HT-29 (cell line): ENCODE results near the gene NDUFV1. TPM values are rescaled to one million over a fixed set of nuclear protein-coding genes. Genes with fewer than 3 reads are reported as not detected.
"Not testable (repeated sequence)": the region's sequence is repeated elsewhere in the genome, so short reads cannot be mapped to it uniquely, and the experiment has no call there.

Experiments
- DNase-seq: peaks from one replicate; pipeline ENCODE4 v3.0.0-alpha.2; 2015; ENCODE audit warnings: low spot score
- small RNA-seq: library from RNA; depleted of rRNA; stranded (forward); fragments of <200 nt; gene quantifications from one replicate; pipeline ENCODE3, GENCODE V24; 2014
- total RNA-seq: library from RNA; depleted of rRNA; stranded (reverse); fragments of >200 nt; shearing (Covaris generic); gene quantifications from 2 replicates; pipeline ENCODE4 v1.2.3, GENCODE V29; 2014; rRNA removed

NDUFV1 gene
- total RNA-seq, 1 experiment from 2014 or later = 384 TPM

DNA sequence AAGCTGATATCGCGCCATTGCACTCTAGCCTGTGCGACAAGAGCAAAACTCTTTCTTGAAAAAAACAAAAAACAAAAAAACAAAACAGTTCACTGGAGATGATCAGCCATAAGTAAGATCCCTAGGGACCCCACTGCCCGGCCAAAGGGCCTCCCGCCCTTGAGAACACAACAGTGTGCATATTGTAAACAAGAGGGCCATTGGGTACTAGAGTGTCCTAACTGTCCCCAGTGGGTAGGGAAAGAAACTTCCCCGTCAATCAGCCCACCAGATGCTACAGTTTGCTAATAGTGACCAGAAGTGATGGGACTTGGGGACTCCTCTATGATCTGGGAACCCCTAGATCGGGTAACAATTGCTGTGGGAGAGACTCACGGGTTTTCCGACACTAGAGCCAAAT lies 47.5 kb downstream of the NDUFV1 start:
- DNase-seq = no peak

DNA sequence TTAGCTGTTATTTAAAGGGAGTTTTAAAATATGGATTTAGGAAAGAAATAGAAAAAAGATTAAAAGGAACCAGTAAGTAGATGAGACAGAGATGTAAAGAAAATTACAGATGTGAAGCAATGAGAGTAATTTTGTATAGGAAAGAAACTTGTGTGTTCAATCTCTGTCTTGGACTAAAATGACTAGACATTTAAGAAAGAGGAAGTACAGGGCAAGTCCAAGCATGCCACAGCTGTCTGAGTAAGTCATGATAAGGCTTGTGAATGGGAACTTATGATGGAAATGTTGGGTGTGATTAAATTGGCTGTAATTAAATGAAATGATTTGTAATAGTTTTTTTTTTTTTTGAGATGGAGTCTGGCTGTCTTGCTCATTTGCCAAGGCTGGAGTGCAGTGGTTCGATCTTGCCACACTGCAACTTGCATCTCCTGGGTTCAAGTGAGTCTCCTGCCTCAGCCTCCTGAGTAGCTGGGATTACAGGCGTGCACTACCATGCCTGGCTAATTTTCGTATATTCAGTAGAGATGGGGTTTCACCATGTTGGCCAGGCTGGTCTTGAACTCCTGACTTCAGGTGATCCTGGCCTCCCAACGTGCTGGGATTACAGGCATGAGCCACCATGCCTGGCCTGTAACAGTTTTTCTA lies 49.7 kb downstream of the NDUFV1 start:
- DNase-seq = no peak

DNA sequence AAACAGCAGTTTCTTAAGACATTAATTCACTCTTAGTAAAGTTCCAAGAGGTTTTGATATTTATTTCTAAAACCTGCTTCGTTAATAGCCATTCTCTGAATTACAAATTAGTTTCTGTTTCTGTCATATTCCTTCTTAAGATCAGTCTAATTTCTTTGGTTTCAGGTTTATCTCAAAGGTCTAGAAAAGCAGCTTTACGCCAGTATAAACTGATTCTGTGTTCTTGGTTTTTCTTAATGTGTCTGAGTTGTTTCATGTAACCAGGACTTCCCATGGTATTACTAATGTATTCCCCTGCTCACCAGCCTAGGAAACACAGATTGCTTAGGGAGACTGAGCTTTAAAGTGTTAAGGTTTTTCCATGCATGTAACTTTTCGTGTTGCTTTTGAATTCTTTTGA lies 50.6 kb downstream of the NDUFV1 start:
- no peak for DNase-seq

DNA sequence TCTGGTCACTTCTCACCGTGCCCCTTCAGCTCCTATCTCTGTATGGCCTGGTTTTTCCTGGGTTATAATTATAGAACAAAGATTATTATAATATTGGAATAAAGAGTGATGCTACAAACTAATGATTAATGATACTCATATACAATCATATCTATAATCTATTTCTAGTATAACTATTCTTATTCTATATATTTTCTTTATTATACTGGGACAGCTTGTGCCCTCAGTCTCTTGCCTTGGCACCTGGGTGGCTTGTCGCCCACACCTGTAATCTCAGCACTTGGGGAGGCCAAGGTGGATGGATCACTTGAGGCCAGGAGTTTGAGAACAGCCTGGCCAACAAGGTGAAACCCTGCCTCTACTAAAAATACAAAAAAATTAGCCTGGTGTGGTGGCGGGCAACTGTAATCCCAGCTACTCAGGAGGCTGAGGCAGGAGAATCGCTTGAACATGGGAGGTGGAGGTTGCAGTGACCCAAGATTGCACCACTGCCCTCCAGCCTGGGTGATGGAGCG lies 53.0 kb downstream of the NDUFV1 start:
- DNase-seq = not testable (repeated sequence)

DNA sequence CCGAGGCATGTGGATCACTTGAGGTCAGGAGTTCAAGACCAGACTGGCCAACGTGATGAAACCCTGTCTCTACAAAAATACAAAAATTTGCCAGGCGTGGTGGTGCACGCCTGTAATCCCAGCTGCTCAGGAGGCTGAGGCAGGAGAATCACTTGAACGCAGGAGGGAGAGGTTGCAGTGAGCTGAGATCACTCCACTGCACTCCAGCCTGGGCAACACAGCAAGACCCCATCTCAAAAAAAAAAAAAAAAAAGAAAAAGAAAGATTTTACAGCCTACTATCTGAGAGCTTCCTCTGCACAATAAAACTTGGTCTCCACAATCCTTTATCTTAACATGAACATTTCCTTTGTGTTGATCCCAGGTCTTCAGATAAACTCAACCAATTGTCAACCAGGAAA lies 54.0 kb downstream of the NDUFV1 start:
- DNase-seq = not testable (repeated sequence)

Small RNA genes within 50 kb of the gene (small RNA-seq; reads per million reads assigned to genes)
- not detected for gene AP003385.3

Other genes starting within 250 kb of the NDUFV1 start
- gene CLCF1, start 233.3 kb upstream of the NDUFV1 start, total RNA-seq = 25.5 and 29.7 TPM in 2 replicates
- gene RAD9A, start 214.9 kb upstream of the NDUFV1 start, total RNA-seq = 35.2 and 38.4 TPM in 2 replicates
- gene PPP1CA, start 205.1 kb upstream of the NDUFV1 start, total RNA-seq = 610 and 631 TPM in 2 replicates
- gene TBC1D10C, start 202.9 kb upstream of the NDUFV1 start, total RNA-seq = 0.15 TPM in 1 of 2 replicates, not detected in the other
- 0.70 and 0.76 TPM in 2 replicates for gene CARNS1, start 191.3 kb upstream of the NDUFV1 start, total RNA-seq
- gene RPS6KB2, start 178.4 kb upstream of the NDUFV1 start, total RNA-seq = 125 and 137 TPM in 2 replicates
- gene PTPRCAP, start 169.3 kb upstream of the NDUFV1 start, total RNA-seq = 1.9 and 4.0 TPM in 2 replicates
- 357 and 366 TPM in 2 replicates for gene CORO1B, start 163.5 kb upstream of the NDUFV1 start, total RNA-seq
- 0.34 TPM in 1 of 2 replicates, not detected in the other for gene GPR152, start 154.2 kb upstream of the NDUFV1 start, total RNA-seq
- gene CABP4, start 151.6 kb upstream of the NDUFV1 start, total RNA-seq = 11.8 and 16.2 TPM in 2 replicates
- 42.5 and 67.7 TPM in 2 replicates for gene TMEM134, start 137.7 kb upstream of the NDUFV1 start, total RNA-seq
- gene AIP, start 123.9 kb upstream of the NDUFV1 start, total RNA-seq = 149 and 151 TPM in 2 replicates
- gene PITPNM1, start 101.6 kb upstream of the NDUFV1 start, total RNA-seq = 60.8 and 67.1 TPM in 2 replicates
- gene CDK2AP2, start 98.8 kb upstream of the NDUFV1 start, total RNA-seq = 99.2 and 102 TPM in 2 replicates
- not detected in 2 replicates for gene CABP2, start 83.5 kb upstream of the NDUFV1 start, total RNA-seq
- 2,847 and 3,158 TPM in 2 replicates for gene GSTP1, start 23.1 kb upstream of the NDUFV1 start, total RNA-seq
- 60.0 and 72.9 TPM in 2 replicates for gene NUDT8, start 23.0 kb downstream of the NDUFV1 start, total RNA-seq
- gene TBX10, start 32.8 kb downstream of the NDUFV1 start, total RNA-seq = 2.2 and 5.4 TPM in 2 replicates
- 2.0 and 7.3 TPM in 2 replicates for gene ACY3, start 43.8 kb downstream of the NDUFV1 start, total RNA-seq
- 1.1 TPM in 1 of 2 replicates, not detected in the other for gene ALDH3B2, start 67.7 kb downstream of the NDUFV1 start, total RNA-seq